HEK293T (cell line): ENCODE measurements around the gene HSDL2.

Source experiments
- BHLHE40 ChIP-seq: fragments of 450-650 bp; IDR thresholded peaks from 2 replicates; pipeline ENCODE4 v1.6.1; 2016; ENCODE audit warnings: mild to moderate bottlenecking, moderate library complexity, borderline replicate concordance
- CTBP1 ChIP-seq: fragments of 450-650 bp; IDR thresholded peaks from 2 replicates; pipeline ENCODE4 v1.6.1; 2016; ENCODE audit warnings: borderline replicate concordance
- FOXM1 ChIP-seq: fragments of 450-650 bp; IDR thresholded peaks from 2 replicates; pipeline ENCODE4 v1.6.1; 2017; ENCODE audit warnings: mild to moderate bottlenecking, borderline replicate concordance
- HDGF ChIP-seq: fragments of 450-650 bp; IDR thresholded peaks from 2 replicates; pipeline ENCODE4 v1.6.1; 2017; ENCODE audit warnings: antibody characterized with exemption, borderline replicate concordance
- SUZ12 ChIP-seq: fragments of 450-650 bp; IDR thresholded peaks from 2 replicates; pipeline ENCODE4 v1.6.1; 2016; ENCODE audit warnings: mild to moderate bottlenecking
- ZNF384 ChIP-seq: fragments of 450-650 bp; IDR thresholded peaks from 2 replicates; pipeline ENCODE4 v1.6.1; 2016
- TF ChIP-seq, protein P1 (sequence below): fragments of 450-650 bp; IDR thresholded peaks from 2 replicates; pipeline ENCODE4 v1.6.1; 2016

DNA sequence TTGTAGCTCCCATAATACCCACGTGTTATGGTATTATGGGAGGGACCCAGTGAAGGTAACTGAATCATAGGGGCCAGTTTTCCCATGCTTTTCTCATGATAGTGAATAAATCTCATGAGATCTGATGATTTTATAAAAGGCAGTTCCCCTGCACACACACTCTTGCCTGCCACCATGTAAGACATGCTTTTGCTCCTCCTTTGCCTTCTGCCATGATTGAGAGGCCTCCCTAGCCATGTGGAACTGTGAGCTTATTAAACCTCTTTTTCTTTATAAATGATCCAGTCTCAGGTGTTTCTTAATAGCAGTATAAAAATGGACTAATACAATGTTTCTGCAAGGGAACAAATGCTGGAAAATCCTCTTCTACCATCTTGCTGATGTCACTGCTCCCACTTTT is 10.1 kb upstream of the HSDL2 start:
- TF ChIP-seq, protein P1, sequence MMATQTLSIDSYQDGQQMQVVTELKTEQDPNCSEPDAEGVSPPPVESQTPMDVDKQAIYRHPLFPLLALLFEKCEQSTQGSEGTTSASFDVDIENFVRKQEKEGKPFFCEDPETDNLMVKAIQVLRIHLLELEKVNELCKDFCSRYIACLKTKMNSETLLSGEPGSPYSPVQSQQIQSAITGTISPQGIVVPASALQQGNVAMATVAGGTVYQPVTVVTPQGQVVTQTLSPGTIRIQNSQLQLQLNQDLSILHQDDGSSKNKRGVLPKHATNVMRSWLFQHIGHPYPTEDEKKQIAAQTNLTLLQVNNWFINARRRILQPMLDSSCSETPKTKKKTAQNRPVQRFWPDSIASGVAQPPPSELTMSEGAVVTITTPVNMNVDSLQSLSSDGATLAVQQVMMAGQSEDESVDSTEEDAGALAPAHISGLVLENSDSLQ, result no peak
- TF ChIP-seq BHLHE40 (no peak), SUZ12 (no peak), CTBP1 (no peak), ZNF384 (no peak), HDGF (no peak), FOXM1 (no peak)
